Neural cell (in vitro differentiated cells): Measurements from ENCODE around the gene CDKAL1.

Source experiments
- CTCF ChIP-seq: fragments of 450-650 bp; IDR thresholded peaks from 2 replicates; pipeline ENCODE4 v1.5.1; 2014; ENCODE audit warnings: antibody characterized with exemption, mild to moderate bottlenecking, moderate library complexity; ENCODE audit not compliant: poor library complexity, severe bottlenecking
- EP300 ChIP-seq: fragments of 450-650 bp; conservative IDR thresholded peaks from 2 replicates; pipeline ENCODE4 v1.6.1; 2014; ENCODE audit warnings: antibody characterized with exemption, mild to moderate bottlenecking, moderate library complexity; ENCODE audit not compliant: poor library complexity, severe bottlenecking

GRCh38 chr6:20669571-20670314, 135.5 kb downstream of the CDKAL1 start:
- TF ChIP-seq CTCF (no peak), EP300 (no peak)
